Activated naive CD4-positive, alpha-beta T cell treated with anti-CD3 and anti-CD28 coated beads for 36 hours (primary cell): Measurements from ENCODE around the gene RPLP2. TPM values are rescaled to one million over a fixed set of nuclear protein-coding genes. Genes with fewer than 3 reads are reported as not detected.

ENCODE experiments used
- CTCF ChIA-PET: fragments of 350-600 bp; sonication (Branson Sonifier 250); formaldehyde crosslinking; loops from one replicate; lab custom pipeline; 2021; ENCODE audit warnings: antibody characterized with exemption; lab: Charles Lee
- DNase-seq: peaks from one replicate; pipeline ENCODE4 v3.0.0-alpha.2; 2020
- H3K27ac Mint-ChIP-seq: one replicate; pipeline ENCODE4 v1.8.0; 2021; ENCODE audit warnings: mild to moderate bottlenecking, mixed read lengths
- H3K27me3 Mint-ChIP-seq: one replicate; pipeline ENCODE4 v1.8.0; 2021; ENCODE audit warnings: low read depth, mixed read lengths
- H3K36me3 Mint-ChIP-seq: one replicate; pipeline ENCODE4 v1.8.0; 2021; ENCODE audit warnings: low read depth, mixed read lengths
- H3K4me1 Mint-ChIP-seq: one replicate; pipeline ENCODE4 v1.8.0; 2021; ENCODE audit warnings: low read depth, mixed read lengths
- H3K4me3 Mint-ChIP-seq: one replicate; pipeline ENCODE4 v1.8.0; 2021; ENCODE audit warnings: mild to moderate bottlenecking, moderate library complexity, mixed read lengths
- H3K9me3 Mint-ChIP-seq: one replicate; pipeline ENCODE4 v1.8.0; 2021; ENCODE audit warnings: mixed read lengths
- intact Hi-C: fragments of 100-400 bp; cut with micrococcal nuclease; formaldehyde crosslinking; loops from one replicate; pipeline ENCODE4 v1.15.1; 2023
- total RNA-seq, 2 experiments: library from RNA; stranded (reverse); gene quantifications; one replicate each; pipeline ENCODE4 v1.2.3, GENCODE V29; 2021

Gene RPLP2
- total RNA-seq, 2 experiments from 2014 or later = 3,807 to 3,940 TPM

- DNase-seq = no peak
- Mint-ChIP-seq H3K27ac (no peak overlapping the region), H3K4me3 (peak overlapping the region; percentile 66), H3K27me3 (no peaks in the 10 kb centered on the region), H3K4me1 (peaks cover 27% of the 10 kb centered on the region), H3K36me3 (peaks cover 2% of the 10 kb centered on the region), H3K9me3 (no peaks in the 10 kb centered on the region)
- intact Hi-C loops = loop anchor here (2.0 to 5.0 kb wide), 3 partner anchors 66 to 84 kb away; partner anchors contain the start of genes AP2A2, CHID1 and GATD1
- CTCF ChIA-PET = no interaction called here
These were observed 33.4 kb downstream of the RPLP2 start for GRCh38 chr11:843086-843734.

GRCh38 chr11:843818-844692 lies 34.3 kb downstream of the RPLP2 start:
- intact Hi-C loops = loop anchor here (2.0 to 5.0 kb wide), 3 partner anchors 67 to 83 kb away; partner anchors contain the start of genes AP2A2, CHID1 and GATD1
- H3K4me1 Mint-ChIP-seq = peaks cover 32% of the 10 kb centered on the region
- peaks cover 2% of the 10 kb centered on the region for H3K36me3 Mint-ChIP-seq
- peaks cover 5% of the 10 kb centered on the region for H3K27me3 Mint-ChIP-seq
- no peak for DNase-seq
- H3K27ac Mint-ChIP-seq = no peak overlapping the region
- no peaks in the 10 kb centered on the region for H3K9me3 Mint-ChIP-seq
- CTCF ChIA-PET = no interaction called here
- peak overlapping the region; percentile 66 for H3K4me3 Mint-ChIP-seq

GRCh38 chr11:844693-845644 lies 35.2 kb downstream of the RPLP2 start:
- CTCF ChIA-PET = no interaction called here
- intact Hi-C loops = loop anchor here (5.0 kb wide), 1 partner anchor 82 kb away; the partner anchor contains the start of gene AP2A2
- Mint-ChIP-seq H3K36me3 (no peaks in the 10 kb centered on the region), H3K9me3 (no peaks in the 10 kb centered on the region), H3K4me1 (peaks cover 28% of the 10 kb centered on the region), H3K4me3 (no peak overlapping the region), H3K27ac (no peak overlapping the region), H3K27me3 (peaks cover 5% of the 10 kb centered on the region)
- peak; percentile 64 for DNase-seq

- H3K36me3 Mint-ChIP-seq = no peaks in the 10 kb centered on the region
- no peak overlapping the region for H3K4me3 Mint-ChIP-seq
- no peak for DNase-seq
- CTCF ChIA-PET = interaction anchor here (0.9 kb wide), 1 partner anchor 206 kb away, joined by 3 read pairs; no protein-coding TSS in a partner anchor
- no peak overlapping the region for H3K27ac Mint-ChIP-seq
- no peaks in the 10 kb centered on the region for H3K9me3 Mint-ChIP-seq
- intact Hi-C loops = no loop called here
- peaks cover 5% of the 10 kb centered on the region for H3K27me3 Mint-ChIP-seq
- H3K4me1 Mint-ChIP-seq = peaks cover 19% of the 10 kb centered on the region
These were observed 36.2 kb downstream of the RPLP2 start for GRCh38 chr11:845872-846495.

GRCh38 chr11:846496-847098 lies 36.8 kb downstream of the RPLP2 start:
- no peaks in the 10 kb centered on the region for H3K9me3 Mint-ChIP-seq
- CTCF ChIA-PET = interaction anchor here (0.9 kb wide), 1 partner anchor 205 kb away, joined by 3 read pairs; no protein-coding TSS in a partner anchor
- intact Hi-C loops = no loop called here
- no peaks in the 10 kb centered on the region for H3K36me3 Mint-ChIP-seq
- peaks cover 5% of the 10 kb centered on the region for H3K27me3 Mint-ChIP-seq
- peaks cover 14% of the 10 kb centered on the region for H3K4me1 Mint-ChIP-seq
- DNase-seq = no peak
- no peak overlapping the region for H3K27ac Mint-ChIP-seq
- H3K4me3 Mint-ChIP-seq = no peak overlapping the region

GRCh38 chr11:847876-848275 lies 38.1 kb downstream of the RPLP2 start:
- CTCF ChIA-PET = interaction anchor here (0.6 to 1.9 kb wide), 8 partner anchors 9 to 203 kb away, joined by 3 to 10 read pairs (median 4); partner anchors contain the start of gene CHID1
- Mint-ChIP-seq H3K4me1 (peaks cover 14% of the 10 kb centered on the region), H3K4me3 (no peak overlapping the region), H3K36me3 (no peaks in the 10 kb centered on the region), H3K9me3 (no peaks in the 10 kb centered on the region), H3K27me3 (peaks cover 5% of the 10 kb centered on the region), H3K27ac (no peak overlapping the region)
- intact Hi-C loops = loop anchor here (1.0 kb wide), 1 partner anchor 203 kb away; no protein-coding TSS in a partner anchor
- no peak for DNase-seq

GRCh38 chr11:848380-848931 lies 38.7 kb downstream of the RPLP2 start:
- CTCF ChIA-PET = interaction anchor here (0.7 to 1.9 kb wide), 9 partner anchors 8 to 205 kb away, joined by 3 to 10 read pairs (median 3); no protein-coding TSS in a partner anchor
- Mint-ChIP-seq H3K27me3 (peaks cover 5% of the 10 kb centered on the region), H3K4me1 (peaks cover 12% of the 10 kb centered on the region), H3K4me3 (no peak overlapping the region), H3K27ac (no peak overlapping the region), H3K36me3 (no peaks in the 10 kb centered on the region), H3K9me3 (no peaks in the 10 kb centered on the region)
- DNase-seq = peak; percentile 68
- intact Hi-C loops = loop anchor here (1.0 kb wide), 1 partner anchor 203 kb away; no protein-coding TSS in a partner anchor

- DNase-seq = peak; percentile 30
- no peak overlapping the region for H3K27ac Mint-ChIP-seq
- peak overlapping the region; percentile 60 for H3K4me3 Mint-ChIP-seq
- H3K4me1 Mint-ChIP-seq = peaks cover 5% of the 10 kb centered on the region
- peaks cover 5% of the 10 kb centered on the region for H3K27me3 Mint-ChIP-seq
- intact Hi-C loops = no loop called here
- H3K36me3 Mint-ChIP-seq = no peaks in the 10 kb centered on the region
- CTCF ChIA-PET = interaction anchor here (0.8 to 1.9 kb wide), 5 partner anchors 14 to 204 kb away, joined by 3 to 10 read pairs (median 5); no protein-coding TSS in a partner anchor
- no peaks in the 10 kb centered on the region for H3K9me3 Mint-ChIP-seq
These were observed 39.5 kb downstream of the RPLP2 start for GRCh38 chr11:849104-849824.

- no peaks in the 10 kb centered on the region for H3K36me3 Mint-ChIP-seq
- H3K27ac Mint-ChIP-seq = no peak overlapping the region
- peaks cover 5% of the 10 kb centered on the region for H3K4me1 Mint-ChIP-seq
- DNase-seq = no peak
- intact Hi-C loops = no loop called here
- CTCF ChIA-PET = interaction anchor here (1.9 kb wide), 1 partner anchor 200 kb away, joined by 10 read pairs; no protein-coding TSS in a partner anchor
- H3K9me3 Mint-ChIP-seq = no peaks in the 10 kb centered on the region
- H3K4me3 Mint-ChIP-seq = peak overlapping the region; percentile 32
- H3K27me3 Mint-ChIP-seq = peaks cover 5% of the 10 kb centered on the region
These were observed 40.4 kb downstream of the RPLP2 start for GRCh38 chr11:849951-850774.
